HG02759 (cell line): Measurements from ENCODE around the gene SALL4.
"Not testable (repeated sequence)": the region's sequence is repeated elsewhere in the genome, so short reads cannot be mapped to it uniquely, and the experiment has no call there.

Source experiments
- ATAC-seq: cut with Tn5 transposase; IDR thresholded peaks from one replicate; pipeline ENCODE4 v1.9.1; 2021; ENCODE audit warnings: mild to moderate bottlenecking, moderate library complexity; ENCODE audit not compliant: unreplicated experiment

The SALL4 gene

GRCh38 chr20:51803148-51803854 lies 980 bp upstream of the SALL4 start:
- no peak for ATAC-seq

- no peak for ATAC-seq
Observed at GRCh38 chr20:51801823-51802123, 548 bp downstream of the SALL4 start.

- ATAC-seq, result no peak
Observed at GRCh38 chr20:51801122-51801822, 1.0 kb downstream of the SALL4 start.

GRCh38 chr20:51800872-51801121 lies 1.5 kb downstream of the SALL4 start:
- no peak for ATAC-seq

- ATAC-seq, result no peak
Observed at GRCh38 chr20:51800060-51800871, 2.1 kb downstream of the SALL4 start.

- no peak for ATAC-seq
Observed at GRCh38 chr20:51799401-51799860, 2.9 kb downstream of the SALL4 start.

- no peak for ATAC-seq
Observed at GRCh38 chr20:51797357-51798025, 4.8 kb downstream of the SALL4 start.

GRCh38 chr20:51796340-51796739 lies 6.0 kb downstream of the SALL4 start:
- no peak for ATAC-seq

- ATAC-seq, result no peak
Observed at GRCh38 chr20:51792960-51793359, 9.4 kb downstream of the SALL4 start.

GRCh38 chr20:51791626-51792025 lies 10.7 kb downstream of the SALL4 start:
- no peak for ATAC-seq

GRCh38 chr20:51790256-51790655 lies 12.1 kb downstream of the SALL4 start:
- ATAC-seq, result no peak

GRCh38 chr20:51789434-51789833 lies 12.9 kb downstream of the SALL4 start:
- no peak for ATAC-seq

GRCh38 chr20:51788822-51789221 lies 13.5 kb downstream of the SALL4 start:
- no peak for ATAC-seq

- no peak for ATAC-seq
Observed at GRCh38 chr20:51784299-51784698, 18.0 kb downstream of the SALL4 start.

GRCh38 chr20:51778229-51778759 lies 24.0 kb downstream of the SALL4 start:
- not testable (repeated sequence) for ATAC-seq

- no peak for ATAC-seq
Observed at GRCh38 chr20:51775241-51775640, 27.1 kb downstream of the SALL4 start.

- no peak for ATAC-seq
Observed at GRCh38 chr20:51772236-51772635, 30.1 kb downstream of the SALL4 start.

- no peak for ATAC-seq
Observed at GRCh38 chr20:51769976-51770615, 32.2 kb downstream of the SALL4 start.

- ATAC-seq, result no peak
Observed at GRCh38 chr20:51768759-51769517, 33.4 kb downstream of the SALL4 start.
